ENCODE results near the gene FCGR2B. TPM values are rescaled to one million over a fixed set of nuclear protein-coding genes. Genes with fewer than 3 reads are reported as not detected.
"Not testable (repeated sequence)": the region's sequence is repeated elsewhere in the genome, so short reads cannot be mapped to it uniquely, and the experiment has no call there.

Gene FCGR2B
- total RNA-seq, 1 donor = 30.7 TPM

GRCh38 chr1:161674447-161674846 is 11.5 kb downstream of the FCGR2B start:
- not testable (repeated sequence) for H3K27me3 ChIP-seq (ENCODE audit: insufficient read depth, low read length); H3K9me3 ChIP-seq (ENCODE audit: low read depth, low read length); H3K4me1 ChIP-seq (ENCODE audit: insufficient read depth, low read length); H3K4me3 ChIP-seq (ENCODE audit: low read length)

- H3K27me3 ChIP-seq (ENCODE audit: insufficient read depth, low read length); H3K4me1 ChIP-seq (ENCODE audit: insufficient read depth, low read length); H3K9me3 ChIP-seq (ENCODE audit: low read depth, low read length); H3K4me3 ChIP-seq (ENCODE audit: low read length): not testable (repeated sequence)
Observed at GRCh38 chr1:161674908-161675307, 12.0 kb downstream of the FCGR2B start.

- Histone ChIP-seq H3K9me3 (ENCODE audit: low read depth, low read length) (no peaks in the 10 kb centered on the region), H3K4me1 (ENCODE audit: insufficient read depth, low read length) (no peaks in the 10 kb centered on the region), H3K4me3 (ENCODE audit: low read length) (no peak overlapping the region), H3K27me3 (ENCODE audit: insufficient read depth, low read length) (peaks cover 6% of the 10 kb centered on the region)
Observed at GRCh38 chr1:161676441-161676840, 13.5 kb downstream of the FCGR2B start.

- Histone ChIP-seq H3K27me3 (ENCODE audit: insufficient read depth, low read length) (peaks cover 10% of the 10 kb centered on the region), H3K4me1 (ENCODE audit: insufficient read depth, low read length) (no peaks in the 10 kb centered on the region), H3K9me3 (ENCODE audit: low read depth, low read length) (no peaks in the 10 kb centered on the region), H3K4me3 (ENCODE audit: low read length) (no peak overlapping the region)
Observed at GRCh38 chr1:161676958-161677689, 14.2 kb downstream of the FCGR2B start.

GRCh38 chr1:161678500-161678899 is 15.6 kb downstream of the FCGR2B start:
- Histone ChIP-seq H3K4me1 (ENCODE audit: insufficient read depth, low read length) (no peaks in the 10 kb centered on the region), H3K27me3 (ENCODE audit: insufficient read depth, low read length) (peaks cover 21% of the 10 kb centered on the region), H3K4me3 (ENCODE audit: low read length) (no peak overlapping the region), H3K9me3 (ENCODE audit: low read depth, low read length) (no peaks in the 10 kb centered on the region)

- no peak overlapping the region for H3K4me3 ChIP-seq (ENCODE audit: low read length)
- no peaks in the 10 kb centered on the region for H3K4me1 ChIP-seq (ENCODE audit: insufficient read depth, low read length)
- H3K27me3 ChIP-seq (ENCODE audit: insufficient read depth, low read length) = peaks cover 37% of the 10 kb centered on the region
- no peaks in the 10 kb centered on the region for H3K9me3 ChIP-seq (ENCODE audit: low read depth, low read length)
Observed at GRCh38 chr1:161681879-161682278, 18.9 kb downstream of the FCGR2B start.

- peaks cover 32% of the 10 kb centered on the region for H3K27me3 ChIP-seq (ENCODE audit: insufficient read depth, low read length)
- H3K4me1 ChIP-seq (ENCODE audit: insufficient read depth, low read length) = no peaks in the 10 kb centered on the region
- H3K9me3 ChIP-seq (ENCODE audit: low read depth, low read length) = no peaks in the 10 kb centered on the region
- H3K4me3 ChIP-seq (ENCODE audit: low read length) = no peak overlapping the region
Observed at GRCh38 chr1:161688946-161689345, 26.0 kb downstream of the FCGR2B start.

GRCh38 chr1:161691846-161692245 is 28.9 kb downstream of the FCGR2B start:
- Histone ChIP-seq H3K4me1 (ENCODE audit: insufficient read depth, low read length) (no peaks in the 10 kb centered on the region), H3K9me3 (ENCODE audit: low read depth, low read length) (no peaks in the 10 kb centered on the region), H3K27me3 (ENCODE audit: insufficient read depth, low read length) (peaks cover 28% of the 10 kb centered on the region), H3K4me3 (ENCODE audit: low read length) (no peak overlapping the region)

GRCh38 chr1:161693020-161693712 is 30.2 kb downstream of the FCGR2B start:
- H3K4me1 ChIP-seq (ENCODE audit: insufficient read depth, low read length); H3K4me3 ChIP-seq (ENCODE audit: low read length); H3K9me3 ChIP-seq (ENCODE audit: low read depth, low read length): not testable (repeated sequence)
- H3K27me3 ChIP-seq (ENCODE audit: insufficient read depth, low read length) = peaks cover 28% of the 10 kb centered on the region

- H3K27me3 ChIP-seq (ENCODE audit: insufficient read depth, low read length) = peaks cover 15% of the 10 kb centered on the region
- not testable (repeated sequence) for H3K4me1 ChIP-seq (ENCODE audit: insufficient read depth, low read length); H3K9me3 ChIP-seq (ENCODE audit: low read depth, low read length); H3K4me3 ChIP-seq (ENCODE audit: low read length)
Observed at GRCh38 chr1:161698302-161698701, 35.4 kb downstream of the FCGR2B start.

- Histone ChIP-seq H3K27me3 (ENCODE audit: insufficient read depth, low read length) (peaks cover 7% of the 10 kb centered on the region), H3K4me1 (ENCODE audit: insufficient read depth, low read length) (peaks cover 13% of the 10 kb centered on the region), H3K9me3 (ENCODE audit: low read depth, low read length) (no peaks in the 10 kb centered on the region), H3K4me3 (ENCODE audit: low read length) (no peak overlapping the region)
Observed at GRCh38 chr1:161702250-161702649, 39.3 kb downstream of the FCGR2B start.

- H3K4me1 ChIP-seq (ENCODE audit: insufficient read depth, low read length) = peaks cover 16% of the 10 kb centered on the region
- H3K27me3 ChIP-seq (ENCODE audit: insufficient read depth, low read length) = peaks cover 14% of the 10 kb centered on the region
- H3K9me3 ChIP-seq (ENCODE audit: low read depth, low read length) = no peaks in the 10 kb centered on the region
- no peak overlapping the region for H3K4me3 ChIP-seq (ENCODE audit: low read length)
Observed at GRCh38 chr1:161705537-161705936, 42.6 kb downstream of the FCGR2B start.

GRCh38 chr1:161706113-161706481 is 43.2 kb downstream of the FCGR2B start:
- H3K4me3 ChIP-seq (ENCODE audit: low read length) = no peak overlapping the region
- H3K27me3 ChIP-seq (ENCODE audit: insufficient read depth, low read length) = peaks cover 16% of the 10 kb centered on the region
- H3K4me1 ChIP-seq (ENCODE audit: insufficient read depth, low read length) = peaks cover 16% of the 10 kb centered on the region
- H3K9me3 ChIP-seq (ENCODE audit: low read depth, low read length) = no peaks in the 10 kb centered on the region

- peaks cover 16% of the 10 kb centered on the region for H3K4me1 ChIP-seq (ENCODE audit: insufficient read depth, low read length)
Observed at GRCh38 chr1:161706482-161707347, 43.8 kb downstream of the FCGR2B start, which contains the start of gene FCRLA. FCRLA (plus strand) TSS chr1:161707229; CDS start chr1:161707265, 36 bp downstream.

GRCh38 chr1:161707503-161707902 is 44.6 kb downstream of the FCGR2B start:
- H3K4me3 ChIP-seq (ENCODE audit: low read length) = peak overlapping the region; percentile 34
- peaks cover 16% of the 10 kb centered on the region for H3K4me1 ChIP-seq (ENCODE audit: insufficient read depth, low read length)
- H3K27me3 ChIP-seq (ENCODE audit: insufficient read depth, low read length) = peaks cover 12% of the 10 kb centered on the region
- H3K9me3 ChIP-seq (ENCODE audit: low read depth, low read length) = no peaks in the 10 kb centered on the region

More at GRCh38 chr1:161706482-161707347, 43.8 kb downstream of the FCGR2B start, which contains the start of gene FCRLA:
- Histone ChIP-seq H3K9me3 (ENCODE audit: low read depth, low read length) (no peaks in the 10 kb centered on the region), H3K4me3 (ENCODE audit: low read length) (peak within 1 kb of the TSS; percentile 34), H3K27me3 (ENCODE audit: insufficient read depth, low read length) (peaks cover 16% of the 10 kb centered on the region)

All from mononuclear cell (primary cell).